Measurements from ENCODE around the gene PPIG. TPM values are rescaled to one million over a fixed set of nuclear protein-coding genes. Genes with fewer than 3 reads are reported as not detected.
"Not testable (repeated sequence)": the region's sequence is repeated elsewhere in the genome, so short reads cannot be mapped to it uniquely, and the experiment has no call there.

Gene PPIG
- polyA plus RNA-seq, 1 experiment: 11.7 TPM

DNA sequence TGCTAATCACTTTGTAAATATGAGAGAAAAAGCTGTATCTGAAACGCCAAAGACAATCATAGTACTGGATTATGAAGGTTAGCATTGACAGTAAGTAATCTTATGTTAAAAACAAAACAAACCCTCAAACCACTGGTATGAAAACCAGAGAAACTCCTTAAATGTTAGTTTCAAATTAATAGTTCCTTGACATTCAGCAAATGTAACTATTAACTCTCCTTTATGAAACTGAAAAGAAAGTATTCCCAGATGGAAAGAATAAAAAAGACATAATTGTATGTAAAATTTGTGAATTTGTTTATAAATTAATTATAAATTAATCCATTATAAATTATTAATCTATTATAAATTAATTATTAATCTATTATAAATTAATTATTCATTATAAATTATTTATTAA lies 22.8 kb upstream of the PPIG start:
- DNase-seq (ENCODE audit: low read depth): no peak
- TF ChIP-seq CTCF (IDR thresholded peaks at IDR 0.05; ENCODE audit: insufficient read depth, low read depth, low read length): no peak
- Histone ChIP-seq H3K4me3 (ENCODE audit: low read depth, low read length) (no peak overlapping the region), H3K36me3 (ENCODE audit: control insufficient read depth, insufficient read depth, low read length) (no peaks in the 10 kb centered on the region), H3K27me3 (ENCODE audit: control insufficient read depth, insufficient read depth, low read length) (no peaks in the 10 kb centered on the region)
- ChIA-PET POLR2A (no interaction called here), CTCF (no interaction called here)

DNA sequence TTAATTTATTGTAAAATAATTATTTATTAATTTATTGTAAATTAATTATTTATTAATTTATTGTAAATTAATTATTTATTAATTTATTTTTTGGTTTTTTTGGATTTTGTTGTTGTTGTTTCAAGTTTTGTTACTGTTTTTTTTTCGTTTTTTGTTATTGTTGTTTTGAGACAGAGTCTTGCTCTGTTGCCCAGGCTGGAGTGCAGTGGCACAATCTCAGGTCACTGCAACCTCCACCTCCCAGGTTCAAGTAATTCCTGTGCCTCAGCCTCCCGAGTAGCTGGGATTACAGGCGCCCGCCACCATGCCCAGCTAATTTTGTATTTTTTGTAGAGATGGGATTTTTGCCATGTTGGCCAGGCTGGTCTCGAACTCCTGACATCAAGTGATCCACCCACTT lies 22.1 kb upstream of the PPIG start:
- H3K27me3 ChIP-seq (ENCODE audit: control insufficient read depth, insufficient read depth, low read length); DNase-seq (ENCODE audit: low read depth); H3K4me3 ChIP-seq (ENCODE audit: low read depth, low read length); H3K36me3 ChIP-seq (ENCODE audit: control insufficient read depth, insufficient read depth, low read length); POLR2A ChIA-PET: not testable (repeated sequence)
- CTCF ChIA-PET: interaction anchor here (1.5 kb wide), 1 partner anchor 11 kb away, joined by 3 read pairs; no protein-coding TSS in a partner anchor

GRCh38 chr2:169562519-169562918 lies 21.6 kb upstream of the PPIG start:
- no peak overlapping the region for H3K4me3 ChIP-seq (ENCODE audit: low read depth, low read length)
- no peak for TF ChIP-seq CTCF (IDR thresholded peaks at IDR 0.05; ENCODE audit: insufficient read depth, low read depth, low read length)
- no peaks in the 10 kb centered on the region for H3K36me3 ChIP-seq (ENCODE audit: control insufficient read depth, insufficient read depth, low read length)
- H3K27me3 ChIP-seq (ENCODE audit: control insufficient read depth, insufficient read depth, low read length): no peaks in the 10 kb centered on the region
- CTCF ChIA-PET: interaction anchor here (0.8 to 1.5 kb wide), 2 partner anchors 10 to 262 kb away, joined by 3 read pairs; partner anchors contain the start of gene METTL5
- POLR2A ChIA-PET: no interaction called here
- DNase-seq (ENCODE audit: low read depth): no peak

GRCh38 chr2:169565686-169566085 lies 18.5 kb upstream of the PPIG start:
- no peak for DNase-seq (ENCODE audit: low read depth)
- CTCF ChIA-PET: no interaction called here
- TF ChIP-seq CTCF (IDR thresholded peaks at IDR 0.05; ENCODE audit: insufficient read depth, low read depth, low read length): no peak
- POLR2A ChIA-PET: interaction anchor here (0.7 kb wide), 1 partner anchor 330 kb away, joined by 4 read pairs; no protein-coding TSS in a partner anchor
- no peak overlapping the region for H3K4me3 ChIP-seq (ENCODE audit: low read depth, low read length)
- H3K36me3 ChIP-seq (ENCODE audit: control insufficient read depth, insufficient read depth, low read length): no peaks in the 10 kb centered on the region
- H3K27me3 ChIP-seq (ENCODE audit: control insufficient read depth, insufficient read depth, low read length): no peaks in the 10 kb centered on the region

- POLR2A ChIA-PET: no interaction called here
- CTCF ChIA-PET: no interaction called here
- TF ChIP-seq CTCF (IDR thresholded peaks at IDR 0.05; ENCODE audit: insufficient read depth, low read depth, low read length): no peak
Observed at GRCh38 chr2:169569948-169570347, 14.2 kb upstream of the PPIG start.

DNA sequence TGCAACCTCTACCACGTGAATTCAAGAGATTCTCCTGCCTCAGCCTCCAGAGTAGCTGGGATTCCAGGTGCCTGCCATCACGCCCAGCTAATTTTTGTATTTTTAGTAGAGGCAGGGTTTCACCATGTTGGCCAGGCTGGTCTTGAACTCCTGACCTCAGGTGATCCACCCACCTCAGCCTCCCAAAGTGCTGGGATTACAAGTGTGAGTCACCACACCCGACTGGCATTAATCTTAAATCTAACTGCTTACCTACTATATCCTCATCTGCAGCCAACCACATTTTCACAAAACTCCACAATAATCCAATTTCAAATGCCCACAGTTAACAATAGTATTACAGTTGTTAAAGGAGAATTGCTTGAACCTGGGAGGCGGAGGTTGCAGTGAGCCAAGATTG lies 13.4 kb upstream of the PPIG start:
- H3K27me3 ChIP-seq (ENCODE audit: control insufficient read depth, insufficient read depth, low read length); H3K4me3 ChIP-seq (ENCODE audit: low read depth, low read length); H3K36me3 ChIP-seq (ENCODE audit: control insufficient read depth, insufficient read depth, low read length); CTCF ChIA-PET; DNase-seq (ENCODE audit: low read depth); POLR2A ChIA-PET: not testable (repeated sequence)

More at GRCh38 chr2:169569948-169570347, 14.2 kb upstream of the PPIG start:
- Histone ChIP-seq H3K27me3 (ENCODE audit: control insufficient read depth, insufficient read depth, low read length) (no peaks in the 10 kb centered on the region), H3K4me3 (ENCODE audit: low read depth, low read length) (no peak overlapping the region), H3K36me3 (ENCODE audit: control insufficient read depth, insufficient read depth, low read length) (no peaks in the 10 kb centered on the region)
- no peak for DNase-seq (ENCODE audit: low read depth)
